A673 (cell line): ENCODE data around the gene MTMR3. TPM values are rescaled to one million over a fixed set of nuclear protein-coding genes. Genes with fewer than 3 reads are reported as not detected.

Source experiments
- BruUV-seq: library from RNA; stranded (reverse); fragments of 400-500 nt; replicated peaks from 2 replicates; lab custom pipeline; 2021; lab: Mats Ljungman, UMichigan
- CTCF ChIA-PET: fragments of 300-600 bp; sonication (Branson Sonifier 250); formaldehyde crosslinking; loops from one replicate; lab custom pipeline; 2022; ENCODE audit warnings: antibody characterized with exemption; lab: Charles Lee
- POLR2A ChIA-PET: fragments of 300-600 bp; sonication (Branson Sonifier 250); formaldehyde crosslinking; loops from one replicate; lab custom pipeline; 2022; ENCODE audit warnings: antibody characterized with exemption; ENCODE audit not compliant: low non-redundant PET; lab: Charles Lee
- DNase-seq: peaks from one replicate; pipeline ENCODE4 v3.0.0-alpha.2; 2015; ENCODE audit warnings: low spot score
- H3K27ac ChIP-seq: fragments of 200-600 bp; sonication (generic); 2 replicates; pipeline ENCODE4 v1.5.1; 2016; ENCODE audit warnings: mixed run types, low read depth, mild to moderate bottlenecking, mixed read lengths, antibody characterized with exemption, low read length; ENCODE audit not compliant: poor library complexity, severe bottlenecking
- H3K27me3 ChIP-seq: fragments of 200-600 bp; sonication (generic); replicated peaks from 2 replicates; pipeline ENCODE4 v1.6.1; 2017; ENCODE audit warnings: mixed run types, low read depth, mild to moderate bottlenecking, mixed read lengths, antibody characterized with exemption, low read length; ENCODE audit not compliant: insufficient read depth, poor library complexity
- H3K36me3 ChIP-seq: fragments of 200-600 bp; sonication (generic); 2 replicates; pipeline ENCODE4 v1.6.1; 2016; ENCODE audit warnings: mixed run types, mild to moderate bottlenecking, mixed read lengths, antibody characterized with exemption, low read length; ENCODE audit not compliant: insufficient read depth, poor library complexity, severe bottlenecking
- H3K4me1 ChIP-seq: fragments of 200-600 bp; sonication (generic); 2 replicates; pipeline ENCODE4 v1.6.1; 2017; ENCODE audit warnings: mixed run types, mild to moderate bottlenecking, mixed read lengths, antibody characterized with exemption, low read length; ENCODE audit not compliant: insufficient read depth, poor library complexity, severe bottlenecking
- H3K4me3 ChIP-seq: fragments of 200-600 bp; sonication (generic); 2 replicates; pipeline ENCODE4 v1.5.1; 2016; ENCODE audit warnings: low read depth, mixed run types, mild to moderate bottlenecking, mixed read lengths, low read length; ENCODE audit not compliant: poor library complexity, severe bottlenecking
- H3K9me3 ChIP-seq: fragments of 200-600 bp; sonication (generic); 2 replicates; pipeline ENCODE4 v1.6.1; 2016; ENCODE audit warnings: mixed run types, low read depth, mild to moderate bottlenecking, mixed read lengths, antibody characterized with exemption, low read length; ENCODE audit not compliant: poor library complexity, severe bottlenecking
- EZH2 ChIP-seq: fragments of 200-600 bp; sonication (generic); IDR thresholded peaks from 2 replicates; pipeline ENCODE4 v1.6.1; 2017; ENCODE audit warnings: borderline replicate concordance, low read depth, mild to moderate bottlenecking, mixed read lengths, antibody characterized with exemption, low read length; ENCODE audit not compliant: poor library complexity, severe bottlenecking
- intact Hi-C: fragments of 100-400 bp; cut with micrococcal nuclease; formaldehyde crosslinking; loops from one replicate; pipeline ENCODE4 v1.10.0; 2022; ENCODE audit not compliant: unreplicated experiment
- total RNA-seq: library from RNA; stranded (reverse); gene quantifications from 2 replicates; pipeline ENCODE4 v1.2.3, GENCODE V29; 2021
- TF ChIP-seq, protein P1 (sequence below): fragments of 300-800, 200-600 bp; sonication (generic); conservative IDR thresholded peaks from 2 replicates; pipeline ENCODE4 v1.5.1; 2017; ENCODE audit warnings: low read depth, mild to moderate bottlenecking, antibody characterized with exemption, low read length, moderate library complexity, mixed read lengths

MTMR3 gene
- total RNA-seq, 1 experiment from 2014 or later, result 25.0 TPM

DNA sequence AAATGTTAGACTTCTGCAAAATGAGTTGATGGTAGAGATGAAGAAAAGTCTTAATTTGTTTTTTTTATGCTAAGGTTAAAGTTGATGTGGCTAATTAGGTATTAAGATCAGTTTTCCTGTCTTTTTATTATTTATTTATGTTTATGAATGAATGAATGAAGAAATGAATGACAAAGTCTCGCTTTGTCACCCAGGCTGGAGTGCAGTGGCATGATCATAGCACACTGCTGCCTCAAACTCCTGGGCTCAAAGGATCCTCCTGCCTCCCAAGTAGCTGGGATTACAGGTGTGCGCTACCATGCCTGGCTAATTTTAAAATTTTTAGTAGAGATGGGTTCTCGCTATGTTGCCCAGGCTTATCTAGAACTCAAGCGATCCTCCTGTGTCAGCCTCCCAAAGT, 29.2 kb downstream of the MTMR3 start:
- DNase-seq, result no peak
- peaks cover 31% of the 10 kb centered on the region for H3K4me1 ChIP-seq
- POLR2A ChIA-PET, result no interaction called here
- CTCF ChIA-PET, result interaction anchor here (0.5 kb wide), 1 partner anchor 149 kb away, joined by 4 read pairs; no protein-coding TSS in a partner anchor
- H3K27me3 ChIP-seq, result no peaks in the 10 kb centered on the region
- no TSS peak for BruUV-seq
- no peaks in the 10 kb centered on the region for H3K9me3 ChIP-seq
- TF ChIP-seq EZH2, result no peak
- TF ChIP-seq, protein P1, sequence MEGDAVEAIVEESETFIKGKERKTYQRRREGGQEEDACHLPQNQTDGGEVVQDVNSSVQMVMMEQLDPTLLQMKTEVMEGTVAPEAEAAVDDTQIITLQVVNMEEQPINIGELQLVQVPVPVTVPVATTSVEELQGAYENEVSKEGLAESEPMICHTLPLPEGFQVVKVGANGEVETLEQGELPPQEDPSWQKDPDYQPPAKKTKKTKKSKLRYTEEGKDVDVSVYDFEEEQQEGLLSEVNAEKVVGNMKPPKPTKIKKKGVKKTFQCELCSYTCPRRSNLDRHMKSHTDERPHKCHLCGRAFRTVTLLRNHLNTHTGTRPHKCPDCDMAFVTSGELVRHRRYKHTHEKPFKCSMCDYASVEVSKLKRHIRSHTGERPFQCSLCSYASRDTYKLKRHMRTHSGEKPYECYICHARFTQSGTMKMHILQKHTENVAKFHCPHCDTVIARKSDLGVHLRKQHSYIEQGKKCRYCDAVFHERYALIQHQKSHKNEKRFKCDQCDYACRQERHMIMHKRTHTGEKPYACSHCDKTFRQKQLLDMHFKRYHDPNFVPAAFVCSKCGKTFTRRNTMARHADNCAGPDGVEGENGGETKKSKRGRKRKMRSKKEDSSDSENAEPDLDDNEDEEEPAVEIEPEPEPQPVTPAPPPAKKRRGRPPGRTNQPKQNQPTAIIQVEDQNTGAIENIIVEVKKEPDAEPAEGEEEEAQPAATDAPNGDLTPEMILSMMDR, result no peak
- intact Hi-C loops, result no loop called here
- no peak overlapping the region for H3K4me3 ChIP-seq
- no peaks in the 10 kb centered on the region for H3K36me3 ChIP-seq
- H3K27ac ChIP-seq, result no peak overlapping the region

DNA sequence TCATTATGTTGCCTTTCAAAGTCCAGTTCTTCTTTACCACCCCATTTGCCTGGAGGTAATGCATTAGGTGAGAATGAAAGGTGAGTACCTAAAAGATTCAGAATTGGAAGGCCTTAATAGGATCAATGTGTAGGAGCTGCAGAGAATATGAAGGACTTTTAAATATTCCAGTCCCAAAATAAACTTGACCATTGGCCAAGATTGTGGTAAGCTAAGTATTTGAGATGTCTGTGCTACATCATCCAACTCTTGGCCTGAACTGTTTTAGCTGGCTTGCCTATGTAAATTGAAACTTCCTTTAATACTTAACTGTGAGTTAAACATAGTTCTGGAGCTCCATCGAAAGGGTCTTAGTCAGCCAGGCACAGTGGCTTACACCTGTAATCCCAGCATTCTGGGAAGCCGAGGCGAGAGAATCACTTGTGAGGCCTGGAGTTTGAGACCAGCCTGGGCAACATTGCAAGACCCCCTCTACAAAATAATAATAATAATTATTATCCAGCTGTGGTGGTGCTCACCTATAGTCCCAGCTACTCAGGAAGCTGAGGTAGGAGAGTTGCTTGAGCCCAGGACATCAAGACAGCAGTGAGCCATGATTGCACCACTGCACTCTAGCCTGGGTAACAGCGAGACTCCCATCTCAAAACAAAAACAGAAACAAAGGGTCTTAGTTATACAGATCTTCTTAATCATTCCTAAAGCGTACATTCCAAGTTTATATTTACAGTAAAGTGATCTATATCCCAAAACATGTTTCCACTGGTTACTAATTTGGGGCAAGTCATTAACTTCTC, 29.8 kb downstream of the MTMR3 start:
- Histone ChIP-seq H3K36me3 (no peaks in the 10 kb centered on the region), H3K9me3 (no peaks in the 10 kb centered on the region), H3K27me3 (no peaks in the 10 kb centered on the region), H3K4me1 (peaks cover 26% of the 10 kb centered on the region), H3K27ac (no peak overlapping the region), H3K4me3 (no peak overlapping the region)
- TF ChIP-seq EZH2, result no peak
- TF ChIP-seq, protein P1, result no peak
- POLR2A ChIA-PET, result no interaction called here
- CTCF ChIA-PET, result interaction anchor here (0.5 kb wide), 1 partner anchor 148 kb away, joined by 4 read pairs; no protein-coding TSS in a partner anchor
- intact Hi-C loops, result no loop called here
- BruUV-seq, result no TSS peak
- no peak for DNase-seq

DNA sequence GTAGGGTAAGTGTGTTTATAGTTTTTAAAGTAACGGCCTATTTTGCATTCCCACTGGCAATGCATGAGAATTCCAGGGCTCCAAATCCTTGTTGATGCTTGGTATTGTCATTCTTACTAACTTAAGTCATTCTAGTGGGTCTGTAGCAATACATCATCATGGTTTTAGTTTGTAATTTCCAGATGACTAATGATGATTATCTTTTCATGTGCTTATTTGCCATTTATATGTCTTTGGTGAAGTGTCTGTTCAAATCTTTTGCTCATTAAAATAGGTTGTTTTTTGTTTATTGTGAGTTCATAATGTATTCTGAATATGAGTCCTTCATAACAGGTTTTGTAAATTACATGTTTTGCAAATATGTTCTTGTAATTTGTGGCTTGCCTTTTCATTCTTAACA, 31.2 kb downstream of the MTMR3 start:
- Histone ChIP-seq H3K4me1 (peaks cover 17% of the 10 kb centered on the region), H3K27me3 (no peaks in the 10 kb centered on the region), H3K4me3 (no peak overlapping the region), H3K27ac (no peak overlapping the region), H3K9me3 (no peaks in the 10 kb centered on the region), H3K36me3 (no peaks in the 10 kb centered on the region)
- intact Hi-C loops, result no loop called here
- BruUV-seq, result no TSS peak
- no peak for TF ChIP-seq EZH2
- TF ChIP-seq, protein P1, result no peak
- ChIA-PET POLR2A (no interaction called here), CTCF (no interaction called here)
- DNase-seq, result no peak
